BLaER1 treated with 17β-estradiol and CSF1 and Interleukin-3, amounts not matched to agents 10 nM and 100 nM (cell line): ENCODE measurements around the gene MAT2B.

ENCODE experiments used
- H3K27ac ChIP-seq, 11 experiments: shearing (Covaris generic); formaldehyde crosslinking; 2 replicates each; pipeline ENCODE4 v1.8.1; 2022
- H3K27me3 ChIP-seq, 11 experiments: shearing (Covaris generic); formaldehyde crosslinking; 2 replicates each; pipeline ENCODE4 v1.8.1; 2022
- H3K36me3 ChIP-seq, 11 experiments: shearing (Covaris generic); formaldehyde crosslinking; 2 replicates each; pipeline ENCODE4 v1.8.1; 2022
- H3K4me1 ChIP-seq, 10 experiments: shearing (Covaris generic); formaldehyde crosslinking; 2 replicates each; pipeline ENCODE4 v1.8.1; 2022
- H3K4me2 ChIP-seq, 11 experiments: shearing (Covaris generic); formaldehyde crosslinking; 2 replicates each; pipeline ENCODE4 v1.8.1; 2022
- H3K4me3 ChIP-seq, 10 experiments: shearing (Covaris generic); formaldehyde crosslinking; 2 replicates each; pipeline ENCODE4 v1.8.1; 2022
- H3K9ac ChIP-seq, 11 experiments: shearing (Covaris generic); formaldehyde crosslinking; 2 replicates each; pipeline ENCODE4 v1.8.1; 2022
- H3K9me3 ChIP-seq, 11 experiments: shearing (Covaris generic); formaldehyde crosslinking; replicated peaks in 1 of 11; 2 replicates each; pipeline ENCODE4 v1.8.1; 2022
- H4K20me1 ChIP-seq, 11 experiments: shearing (Covaris generic); formaldehyde crosslinking; 2 replicates each; pipeline ENCODE4 v1.8.1; 2022
- Cebpa-rat ChIP-seq, 11 experiments: shearing (Covaris generic); IDR thresholded peaks; 2 replicates each; pipeline ENCODE4 v1.8.1; 2022

Gene MAT2B

GRCh38 chr5:163552536-163552935, 47.1 kb downstream of the MAT2B start:
- Histone ChIP-seq H3K36me3 (no peaks in the 10 kb centered on the region), H3K9ac (no peak overlapping the region), H3K4me2 (no peak overlapping the region), H3K27me3 (no peaks in the 10 kb centered on the region), H3K9me3 (no peaks in the 10 kb centered on the region; a peak in 1 of 22 replicates), H3K4me3 (no peak overlapping the region), H3K4me1 (peaks cover 0 to 5% (median 0%) of the 10 kb centered on the region in 10 experiments; a peak in 2 of 20 replicates), H4K20me1 (no peaks in the 10 kb centered on the region), H3K27ac (no peak overlapping the region)
- no peak for TF ChIP-seq Cebpa-rat (IDR thresholded peaks at IDR 0.05)

- TF ChIP-seq Cebpa-rat (IDR thresholded peaks at IDR 0.05) = no peak
- H3K4me2 ChIP-seq = no peak overlapping the region
- H3K9me3 ChIP-seq = peaks cover 0 to 4% (median 0%) of the 10 kb centered on the region in 11 experiments; a peak in 1 of 22 replicates
Observed at GRCh38 chr5:163561339-163561738, 55.9 kb downstream of the MAT2B start.

GRCh38 chr5:163562071-163562470, 56.7 kb downstream of the MAT2B start:
- no peak overlapping the region for H3K4me3 ChIP-seq
- no peak for TF ChIP-seq Cebpa-rat (IDR thresholded peaks at IDR 0.05)
- peaks cover 25 to 27% (median 26%) of the 10 kb centered on the region in 11 experiments for H3K27me3 ChIP-seq
- H3K9me3 ChIP-seq = peaks cover 0 to 4% (median 0%) of the 10 kb centered on the region in 11 experiments; a peak in 1 of 22 replicates
- H4K20me1 ChIP-seq = no peaks in the 10 kb centered on the region
- no peak overlapping the region for H3K27ac ChIP-seq
- no peaks in the 10 kb centered on the region for H3K36me3 ChIP-seq
- H3K4me2 ChIP-seq = no peak overlapping the region
- no peak overlapping the region for H3K9ac ChIP-seq
- peaks cover 0 to 15% (median 9%) of the 10 kb centered on the region in 10 experiments; a peak in 15 of 20 replicates for H3K4me1 ChIP-seq

More at GRCh38 chr5:163561339-163561738, 55.9 kb downstream of the MAT2B start:
- no peaks in the 10 kb centered on the region for H3K36me3 ChIP-seq
- no peak overlapping the region for H3K4me3 ChIP-seq
- H3K9ac ChIP-seq = no peak overlapping the region
- peaks cover 18 to 20% (median 19%) of the 10 kb centered on the region in 11 experiments for H3K27me3 ChIP-seq
- H3K4me1 ChIP-seq = peaks cover 0 to 13% (median 8%) of the 10 kb centered on the region in 10 experiments; a peak in 15 of 20 replicates
- no peak overlapping the region for H3K27ac ChIP-seq
- H4K20me1 ChIP-seq = no peaks in the 10 kb centered on the region

GRCh38 chr5:163563112-163563511, 57.7 kb downstream of the MAT2B start:
- Histone ChIP-seq H3K4me1 (peaks cover 0 to 22% (median 9%) of the 10 kb centered on the region in 10 experiments; a peak in 15 of 20 replicates), H3K4me2 (no peak overlapping the region), H3K36me3 (no peaks in the 10 kb centered on the region), H4K20me1 (no peaks in the 10 kb centered on the region), H3K27me3 (peaks cover 25 to 37% (median 36%) of the 10 kb centered on the region in 11 experiments), H3K9ac (no peak overlapping the region), H3K9me3 (peaks cover 0 to 4% (median 0%) of the 10 kb centered on the region in 11 experiments; a peak in 1 of 22 replicates), H3K4me3 (no peak overlapping the region), H3K27ac (no peak overlapping the region)
- no peak for TF ChIP-seq Cebpa-rat (IDR thresholded peaks at IDR 0.05)

- Histone ChIP-seq H3K27ac (no peak overlapping the region), H4K20me1 (no peaks in the 10 kb centered on the region), H3K9me3 (peaks cover 0 to 4% (median 0%) of the 10 kb centered on the region in 11 experiments; a peak in 1 of 22 replicates), H3K27me3 (peaks cover 25 to 40% (median 36%) of the 10 kb centered on the region in 11 experiments), H3K36me3 (no peaks in the 10 kb centered on the region), H3K4me3 (no peak overlapping the region), H3K4me1 (peaks cover 0 to 22% (median 9%) of the 10 kb centered on the region in 10 experiments; a peak in 15 of 20 replicates), H3K9ac (no peak overlapping the region), H3K4me2 (no peak overlapping the region)
- TF ChIP-seq Cebpa-rat (IDR thresholded peaks at IDR 0.05) = no peak
Observed at GRCh38 chr5:163563880-163564279, 58.5 kb downstream of the MAT2B start.

GRCh38 chr5:163564321-163564938, 59.0 kb downstream of the MAT2B start:
- no peak overlapping the region for H3K4me3 ChIP-seq

GRCh38 chr5:163565492-163565891, 60.1 kb downstream of the MAT2B start:
- peaks cover 25 to 40% (median 36%) of the 10 kb centered on the region in 11 experiments for H3K27me3 ChIP-seq
- no peaks in the 10 kb centered on the region for H3K36me3 ChIP-seq
- H4K20me1 ChIP-seq = no peaks in the 10 kb centered on the region
- H3K27ac ChIP-seq = no peak overlapping the region
- peak overlapping the region; percentile 27 to 89 (median 63); a peak in 19 of 22 replicates for H3K4me2 ChIP-seq
- TF ChIP-seq Cebpa-rat (IDR thresholded peaks at IDR 0.05) = no peak
- peaks cover 0 to 22% (median 9%) of the 10 kb centered on the region in 10 experiments; a peak in 15 of 20 replicates for H3K4me1 ChIP-seq
- H3K4me3 ChIP-seq = peak overlapping the region in 4 of 10 experiments; percentile 33 to 53 (median 44); a peak in 7 of 20 replicates
- H3K9me3 ChIP-seq = no peaks in the 10 kb centered on the region
- no peak overlapping the region; a peak in 1 of 22 replicates for H3K9ac ChIP-seq

More at GRCh38 chr5:163564321-163564938, 59.0 kb downstream of the MAT2B start:
- Histone ChIP-seq H4K20me1 (no peaks in the 10 kb centered on the region), H3K27me3 (peaks cover 25 to 40% (median 36%) of the 10 kb centered on the region in 11 experiments), H3K36me3 (no peaks in the 10 kb centered on the region), H3K4me1 (peaks cover 0 to 22% (median 9%) of the 10 kb centered on the region in 10 experiments; a peak in 15 of 20 replicates), H3K9me3 (peaks cover 0 to 3% (median 0%) of the 10 kb centered on the region in 11 experiments; a peak in 1 of 22 replicates), H3K27ac (no peak overlapping the region), H3K4me2 (no peak overlapping the region), H3K9ac (no peak overlapping the region)
- no peak for TF ChIP-seq Cebpa-rat (IDR thresholded peaks at IDR 0.05)

- Histone ChIP-seq H3K4me2 (peak overlapping the region; percentile 27 to 89 (median 63); a peak in 21 of 22 replicates), H3K9me3 (no peaks in the 10 kb centered on the region), H3K27me3 (peaks cover 25 to 40% (median 36%) of the 10 kb centered on the region in 11 experiments), H3K4me1 (peaks cover 0 to 22% (median 9%) of the 10 kb centered on the region in 10 experiments; a peak in 15 of 20 replicates), H3K9ac (peak overlapping the region in 2 of 11 experiments; percentile 11 to 51; a peak in 3 of 22 replicates), H3K27ac (no peak overlapping the region), H3K4me3 (peak overlapping the region in 6 of 10 experiments; percentile 17 to 53 (median 44); a peak in 9 of 20 replicates), H3K36me3 (no peaks in the 10 kb centered on the region), H4K20me1 (no peaks in the 10 kb centered on the region)
- TF ChIP-seq Cebpa-rat (IDR thresholded peaks at IDR 0.05) = no peak
Observed at GRCh38 chr5:163565931-163566608, 60.7 kb downstream of the MAT2B start.

GRCh38 chr5:163566678-163567077, 61.3 kb downstream of the MAT2B start:
- H3K36me3 ChIP-seq = no peaks in the 10 kb centered on the region
- H3K9ac ChIP-seq = no peak overlapping the region
- no peaks in the 10 kb centered on the region for H4K20me1 ChIP-seq
- peaks cover 25 to 40% (median 36%) of the 10 kb centered on the region in 11 experiments for H3K27me3 ChIP-seq
- peak overlapping the region in 4 of 11 experiments; percentile 67 to 89 (median 80); a peak in 8 of 22 replicates for H3K4me2 ChIP-seq
- H3K4me1 ChIP-seq = peaks cover 0 to 22% (median 9%) of the 10 kb centered on the region in 10 experiments; a peak in 15 of 20 replicates
- 0 out of 20 replicates have a peak overlapping the region, but pooled peaks of 1 of the 10 experiments have one; percentile 48 for H3K4me3 ChIP-seq
- no peaks in the 10 kb centered on the region for H3K9me3 ChIP-seq
- no peak overlapping the region for H3K27ac ChIP-seq
- TF ChIP-seq Cebpa-rat (IDR thresholded peaks at IDR 0.05) = no peak
